Activated CD8-positive, alpha-beta T cell treated with anti-CD3 and anti-CD28 coated beads, Interleukin-2, amount 10 ng/mL, durations not matched to agents 7 days and 5 days (primary cell): ENCODE measurements around the gene INSRR. TPM values are rescaled to one million over a fixed set of nuclear protein-coding genes. Genes with fewer than 3 reads are reported as not detected.
A peak's percentile ranks its signal among the peaks of the same experiment; 100 is the strongest.

ENCODE experiments used
- ATAC-seq: fragments of 150-1000 bp; cut with Tn5 transposase; one replicate; pipeline ENCODE4 v1.10.0; 2021; ENCODE audit warnings: moderate library complexity
- CTCF ChIA-PET: fragments of 350-600 bp; sonication (Branson Sonifier 250); formaldehyde crosslinking; loops from one replicate; lab custom pipeline; 2021; ENCODE audit warnings: antibody characterized with exemption; lab: Charles Lee
- POLR2A ChIA-PET: fragments of 350-600 bp; sonication (Branson Sonifier 250); formaldehyde crosslinking; loops from one replicate; lab custom pipeline; 2021; ENCODE audit warnings: antibody characterized with exemption; lab: Charles Lee
- DNase-seq: peaks from one replicate; pipeline ENCODE4 v3.0.0-alpha.2; 2020
- H3K27ac Mint-ChIP-seq: one replicate; pipeline ENCODE4 v1.8.0; 2021; ENCODE audit warnings: mild to moderate bottlenecking, mixed read lengths
- H3K27me3 Mint-ChIP-seq: one replicate; pipeline ENCODE4 v1.8.0; 2021; ENCODE audit warnings: low read depth, mixed read lengths
- H3K36me3 Mint-ChIP-seq: one replicate; pipeline ENCODE4 v1.8.0; 2021; ENCODE audit warnings: low read depth, mixed read lengths
- H3K4me1 Mint-ChIP-seq: one replicate; pipeline ENCODE4 v1.8.0; 2021; ENCODE audit warnings: low read depth, mixed read lengths
- H3K4me3 Mint-ChIP-seq: one replicate; pipeline ENCODE4 v1.8.0; 2021; ENCODE audit warnings: mild to moderate bottlenecking, mixed read lengths
- H3K9me3 Mint-ChIP-seq: one replicate; pipeline ENCODE4 v1.8.0; 2022; ENCODE audit warnings: mixed read lengths; ENCODE audit not compliant: insufficient read depth
- total RNA-seq, 2 experiments: library from RNA; stranded (reverse); gene quantifications; one replicate each; pipeline ENCODE4 v1.2.3, GENCODE V29; 2021

The INSRR gene
- total RNA-seq = under 1 TPM; 0.21 TPM

- Mint-ChIP-seq H3K36me3 (no peaks in the 10 kb centered on the region), H3K4me1 (peaks cover 45% of the 10 kb centered on the region), H3K4me3 (peak within 1 kb of the TSS; percentile 72), H3K27ac (no peak within 1 kb of the TSS), H3K27me3 (peaks cover 39% of the 10 kb centered on the region), H3K9me3 (no peaks in the 10 kb centered on the region)
- peak; percentile 29 for DNase-seq
- ChIA-PET CTCF (interaction anchor here (0.8 to 11.8 kb wide), 30 partner anchors 11 to 234 kb away, joined by 3 to 313 read pairs (median 8); partner anchors contain the start of genes CRABP2, HDGF, ISG20L2 and METTL25B), POLR2A (interaction anchor here (1.3 to 7.7 kb wide), 8 partner anchors 9 to 131 kb away, joined by 4 to 115 read pairs (median 12); partner anchors contain the start of genes ISG20L2, METTL25B and SH2D2A)
- no peak for ATAC-seq
Observed at GRCh38 chr1:156858959-156859522, at the start of gene INSRR. Gene INSRR (minus strand): TSS chr1:156859117. CDS start chr1:156858621, 496 bp downstream.

GRCh38 chr1:156908541-156908940, 49.6 kb upstream of the INSRR start:
- no peaks in the 10 kb centered on the region for H3K36me3 Mint-ChIP-seq
- no peak for DNase-seq
- peaks cover 5% of the 10 kb centered on the region for H3K4me1 Mint-ChIP-seq
- H3K27ac Mint-ChIP-seq = no peak overlapping the region
- no peak for ATAC-seq
- H3K27me3 Mint-ChIP-seq = no peaks in the 10 kb centered on the region
- no peaks in the 10 kb centered on the region for H3K9me3 Mint-ChIP-seq
- ChIA-PET CTCF (interaction anchor here (0.9 to 2.8 kb wide), 3 partner anchors 14 to 26 kb away, joined by 3 to 11 read pairs (median 8); no protein-coding TSS in a partner anchor), POLR2A (no interaction called here)
- H3K4me3 Mint-ChIP-seq = no peak overlapping the region

- H3K4me1 Mint-ChIP-seq = peaks cover 5% of the 10 kb centered on the region
- POLR2A ChIA-PET = no interaction called here
- no peak for ATAC-seq
- H3K4me3 Mint-ChIP-seq = no peak overlapping the region
- CTCF ChIA-PET = no interaction called here
- no peaks in the 10 kb centered on the region for H3K27me3 Mint-ChIP-seq
- H3K27ac Mint-ChIP-seq = no peak overlapping the region
- DNase-seq = no peak
- no peaks in the 10 kb centered on the region for H3K9me3 Mint-ChIP-seq
- H3K36me3 Mint-ChIP-seq = no peaks in the 10 kb centered on the region
Observed at GRCh38 chr1:156906206-156906906, 47.4 kb upstream of the INSRR start.

- Mint-ChIP-seq H3K4me1 (peaks cover 5% of the 10 kb centered on the region), H3K27me3 (no peaks in the 10 kb centered on the region), H3K9me3 (no peaks in the 10 kb centered on the region), H3K27ac (no peak overlapping the region), H3K4me3 (no peak overlapping the region), H3K36me3 (no peaks in the 10 kb centered on the region)
- POLR2A ChIA-PET = no interaction called here
- DNase-seq = no peak
- CTCF ChIA-PET = no interaction called here
- no peak for ATAC-seq
Observed at GRCh38 chr1:156905651-156906050, 46.7 kb upstream of the INSRR start.

- ChIA-PET POLR2A (no interaction called here), CTCF (interaction anchor here (1.3 kb wide), 1 partner anchor 56 kb away, joined by 3 read pairs; no protein-coding TSS in a partner anchor)
- no peak for DNase-seq
- H3K27ac Mint-ChIP-seq = no peak overlapping the region
- ATAC-seq = no peak
- peaks cover 5% of the 10 kb centered on the region for H3K4me1 Mint-ChIP-seq
- peaks cover 2% of the 10 kb centered on the region for H3K27me3 Mint-ChIP-seq
- H3K9me3 Mint-ChIP-seq = no peaks in the 10 kb centered on the region
- no peaks in the 10 kb centered on the region for H3K36me3 Mint-ChIP-seq
- H3K4me3 Mint-ChIP-seq = no peak overlapping the region
Observed at GRCh38 chr1:156905176-156905575, 46.3 kb upstream of the INSRR start.

- H3K4me1 Mint-ChIP-seq = peaks cover 5% of the 10 kb centered on the region
- no peaks in the 10 kb centered on the region for H3K9me3 Mint-ChIP-seq
- no peak for ATAC-seq
- peaks cover 2% of the 10 kb centered on the region for H3K27me3 Mint-ChIP-seq
- no peak overlapping the region for H3K27ac Mint-ChIP-seq
- no peak for DNase-seq
- ChIA-PET POLR2A (no interaction called here), CTCF (interaction anchor here (1.3 to 1.8 kb wide), 3 partner anchors 23 to 66 kb away, joined by 3 to 4 read pairs (median 4); no protein-coding TSS in a partner anchor)
- no peaks in the 10 kb centered on the region for H3K36me3 Mint-ChIP-seq
- no peak overlapping the region for H3K4me3 Mint-ChIP-seq
Observed at GRCh38 chr1:156904187-156904959, 45.5 kb upstream of the INSRR start.

GRCh38 chr1:156903328-156904091, 44.6 kb upstream of the INSRR start:
- Mint-ChIP-seq H3K36me3 (no peaks in the 10 kb centered on the region), H3K4me1 (peaks cover 7% of the 10 kb centered on the region), H3K27me3 (peaks cover 7% of the 10 kb centered on the region), H3K4me3 (no peak overlapping the region), H3K9me3 (no peaks in the 10 kb centered on the region), H3K27ac (no peak overlapping the region)
- ChIA-PET CTCF (interaction anchor here (1.3 to 2.4 kb wide), 4 partner anchors 16 to 65 kb away, joined by 3 to 5 read pairs (median 4); no protein-coding TSS in a partner anchor), POLR2A (no interaction called here)
- ATAC-seq = no peak
- no peak for DNase-seq

- H3K4me3 Mint-ChIP-seq = no peak overlapping the region
- ATAC-seq (no peak), DNase-seq (no peak)
- ChIA-PET CTCF (interaction anchor here (0.8 to 2.4 kb wide), 5 partner anchors 9 to 43 kb away, joined by 3 to 7 read pairs (median 4); no protein-coding TSS in a partner anchor), POLR2A (no interaction called here)
- no peaks in the 10 kb centered on the region for H3K36me3 Mint-ChIP-seq
- H3K27ac Mint-ChIP-seq = no peak overlapping the region
- H3K9me3 Mint-ChIP-seq = no peaks in the 10 kb centered on the region
- H3K27me3 Mint-ChIP-seq = peaks cover 9% of the 10 kb centered on the region
- peaks cover 19% of the 10 kb centered on the region for H3K4me1 Mint-ChIP-seq
Observed at GRCh38 chr1:156901966-156902915, 43.3 kb upstream of the INSRR start.

- POLR2A ChIA-PET = no interaction called here
- CTCF ChIA-PET = interaction anchor here (1.5 to 4.0 kb wide), 4 partner anchors 9 to 42 kb away, joined by 3 to 24 read pairs (median 6); no protein-coding TSS in a partner anchor
- no peak for DNase-seq
- ATAC-seq = no peak
- H3K4me3 Mint-ChIP-seq = no peak overlapping the region
- peaks cover 9% of the 10 kb centered on the region for H3K27me3 Mint-ChIP-seq
- no peak overlapping the region for H3K27ac Mint-ChIP-seq
- no peaks in the 10 kb centered on the region for H3K36me3 Mint-ChIP-seq
- no peaks in the 10 kb centered on the region for H3K9me3 Mint-ChIP-seq
- peaks cover 17% of the 10 kb centered on the region for H3K4me1 Mint-ChIP-seq
Observed at GRCh38 chr1:156901590-156901900, 42.6 kb upstream of the INSRR start.

GRCh38 chr1:156900896-156901589, 42.1 kb upstream of the INSRR start:
- ATAC-seq = no peak
- Mint-ChIP-seq H3K4me1 (peaks cover 17% of the 10 kb centered on the region), H3K36me3 (no peaks in the 10 kb centered on the region), H3K27me3 (peaks cover 9% of the 10 kb centered on the region), H3K9me3 (no peaks in the 10 kb centered on the region), H3K4me3 (no peak overlapping the region), H3K27ac (no peak overlapping the region)
- ChIA-PET POLR2A (interaction anchor here (1.0 kb wide), 1 partner anchor 31 kb away, joined by 3 read pairs; no protein-coding TSS in a partner anchor), CTCF (interaction anchor here (1.5 to 4.0 kb wide), 5 partner anchors 10 to 41 kb away, joined by 3 to 24 read pairs (median 7); no protein-coding TSS in a partner anchor)
- DNase-seq = no peak
